NB4 (cell line): ENCODE data around the gene TMEM114.

ENCODE experiments used
- DNase-seq: peaks from one replicate; pipeline ENCODE4 v3.0.0; 2010; ENCODE audit warnings: low read depth
- H3K4me3 ChIP-seq: one replicate; pipeline ENCODE4 v1.5.1; 2011; ENCODE audit warnings: mild to moderate bottlenecking, low read depth, low read length, moderate library complexity
- MYC ChIP-seq: IDR thresholded peaks from 2 replicates; pipeline ENCODE4 v1.6.1; 2011; ENCODE audit warnings: low read depth, low read length
- POLR2A ChIP-seq: IDR thresholded peaks from 2 replicates; pipeline ENCODE4 v1.6.1; 2011; ENCODE audit warnings: mild to moderate bottlenecking; ENCODE audit not compliant: insufficient read length; ENCODE audit errors: extremely low read depth
- TF ChIP-seq, protein P1 (sequence below): IDR thresholded peaks from one replicate; pipeline ENCODE4 v1.5.1; 2012; ENCODE audit warnings: low read depth, low read length
- TF ChIP-seq, protein P2 (sequence below): IDR thresholded peaks from 2 replicates; pipeline ENCODE4 v1.6.1; 2011; ENCODE audit warnings: low read depth, low read length

TMEM114 gene

DNA sequence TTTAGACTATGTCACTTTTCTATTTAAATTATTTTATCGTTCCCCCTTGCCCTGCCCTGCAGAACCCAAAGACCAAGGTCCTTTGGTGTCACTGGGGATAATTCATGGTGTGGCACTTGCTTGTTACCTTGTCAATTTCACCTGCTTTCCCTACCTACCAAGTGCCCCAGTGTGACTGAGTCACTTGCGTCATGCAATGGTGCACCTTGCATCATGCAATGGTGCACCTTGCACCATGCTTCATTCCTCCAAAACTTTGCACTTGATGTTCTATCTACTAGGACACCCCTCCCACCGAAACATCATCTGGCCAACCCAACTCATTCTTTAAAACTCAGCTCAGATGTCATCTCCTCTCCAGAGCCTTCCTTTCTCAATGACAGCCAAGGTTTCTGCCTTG is 47.1 kb downstream of the TMEM114 start:
- TF ChIP-seq MYC = no peak
- TF ChIP-seq, protein P1, sequence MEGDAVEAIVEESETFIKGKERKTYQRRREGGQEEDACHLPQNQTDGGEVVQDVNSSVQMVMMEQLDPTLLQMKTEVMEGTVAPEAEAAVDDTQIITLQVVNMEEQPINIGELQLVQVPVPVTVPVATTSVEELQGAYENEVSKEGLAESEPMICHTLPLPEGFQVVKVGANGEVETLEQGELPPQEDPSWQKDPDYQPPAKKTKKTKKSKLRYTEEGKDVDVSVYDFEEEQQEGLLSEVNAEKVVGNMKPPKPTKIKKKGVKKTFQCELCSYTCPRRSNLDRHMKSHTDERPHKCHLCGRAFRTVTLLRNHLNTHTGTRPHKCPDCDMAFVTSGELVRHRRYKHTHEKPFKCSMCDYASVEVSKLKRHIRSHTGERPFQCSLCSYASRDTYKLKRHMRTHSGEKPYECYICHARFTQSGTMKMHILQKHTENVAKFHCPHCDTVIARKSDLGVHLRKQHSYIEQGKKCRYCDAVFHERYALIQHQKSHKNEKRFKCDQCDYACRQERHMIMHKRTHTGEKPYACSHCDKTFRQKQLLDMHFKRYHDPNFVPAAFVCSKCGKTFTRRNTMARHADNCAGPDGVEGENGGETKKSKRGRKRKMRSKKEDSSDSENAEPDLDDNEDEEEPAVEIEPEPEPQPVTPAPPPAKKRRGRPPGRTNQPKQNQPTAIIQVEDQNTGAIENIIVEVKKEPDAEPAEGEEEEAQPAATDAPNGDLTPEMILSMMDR = no peak
- no peak for TF ChIP-seq POLR2A
- TF ChIP-seq, protein P2, sequence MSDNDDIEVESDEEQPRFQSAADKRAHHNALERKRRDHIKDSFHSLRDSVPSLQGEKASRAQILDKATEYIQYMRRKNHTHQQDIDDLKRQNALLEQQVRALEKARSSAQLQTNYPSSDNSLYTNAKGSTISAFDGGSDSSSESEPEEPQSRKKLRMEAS = no peak
- H3K4me3 ChIP-seq = no peak overlapping the region
- no peak for DNase-seq

- H3K4me3 ChIP-seq = no peak overlapping the region
- TF ChIP-seq MYC = no peak
- DNase-seq = no peak
Observed at GRCh38 chr16:8542393-8542792, 47.9 kb downstream of the TMEM114 start.

DNA sequence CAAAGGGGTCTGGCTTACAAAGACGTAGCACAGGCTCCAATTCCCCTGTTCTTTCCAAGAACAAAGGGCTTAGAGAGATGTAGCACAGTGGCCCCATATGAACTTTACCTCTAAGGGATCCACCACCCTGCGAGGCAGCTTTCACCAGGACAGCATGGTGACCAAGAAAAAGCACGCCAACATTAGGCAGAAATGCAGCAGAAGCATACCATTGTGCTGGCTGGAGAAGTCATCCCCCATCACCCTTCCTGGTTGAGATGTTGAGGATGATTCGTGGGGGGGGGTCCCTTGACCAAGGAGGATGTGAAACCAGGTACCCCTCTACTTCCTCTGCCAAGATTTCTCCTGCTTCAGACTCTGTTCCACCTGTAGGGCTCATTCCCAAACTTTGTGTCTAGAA is 48.4 kb downstream of the TMEM114 start:
- DNase-seq = no peak
- no peak overlapping the region for H3K4me3 ChIP-seq
- TF ChIP-seq, protein P1 = no peak
- TF ChIP-seq POLR2A (no peak), MYC (no peak)
- TF ChIP-seq, protein P2 = no peak

- TF ChIP-seq, protein P2 = no peak
- H3K4me3 ChIP-seq = no peak overlapping the region
- DNase-seq = no peak
Observed at GRCh38 chr16:8537691-8538342, 52.5 kb downstream of the TMEM114 start.

GRCh38 chr16:8533509-8533908 is 56.8 kb downstream of the TMEM114 start:
- DNase-seq = no peak
- no peak overlapping the region for H3K4me3 ChIP-seq
- TF ChIP-seq, protein P1 = no peak
- TF ChIP-seq POLR2A = no peak
- TF ChIP-seq, protein P2 = no peak
- no peak for TF ChIP-seq MYC

DNA sequence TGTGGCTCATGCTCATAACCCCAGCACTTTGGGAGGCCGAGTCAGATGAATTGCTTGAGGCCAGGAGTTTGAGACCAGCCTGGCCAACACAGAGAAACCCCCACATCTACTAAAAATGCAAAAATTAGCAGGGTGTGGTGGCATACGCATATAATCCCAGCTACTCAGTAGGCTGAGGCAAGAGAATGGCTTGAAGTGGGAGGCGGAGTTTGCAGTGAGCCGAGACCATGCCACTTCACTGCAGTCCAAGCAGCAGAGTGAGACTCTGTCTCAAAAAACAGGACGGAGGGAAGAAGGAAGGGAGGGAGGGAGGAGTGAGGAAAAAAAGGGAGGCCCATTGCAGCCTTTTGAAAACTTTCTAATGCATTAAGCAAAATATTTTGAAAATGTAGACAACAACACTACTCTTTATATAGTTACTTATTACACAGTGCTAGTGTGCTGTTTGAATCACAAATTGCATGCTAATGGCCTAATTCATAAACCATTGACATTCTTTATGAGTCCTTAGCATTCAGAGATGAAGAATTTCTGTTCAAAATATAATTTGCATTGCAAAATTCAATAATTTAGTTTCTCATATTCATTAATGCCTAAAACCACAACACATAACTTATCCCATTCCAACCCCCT is 59.4 kb downstream of the TMEM114 start:
- TF ChIP-seq, protein P1 = no peak
- TF ChIP-seq, protein P2 = no peak
- TF ChIP-seq POLR2A = no peak
- no peak for TF ChIP-seq MYC
- no peak for DNase-seq
- H3K4me3 ChIP-seq = no peak overlapping the region

- no peak for DNase-seq
- TF ChIP-seq MYC (no peak), POLR2A (no peak)
Observed at GRCh38 chr16:8528471-8528870, 61.8 kb downstream of the TMEM114 start.

More at GRCh38 chr16:8528471-8528870, 61.8 kb downstream of the TMEM114 start:
- H3K4me3 ChIP-seq = no peak overlapping the region
